Measurements from ENCODE around the gene TXNDC2.

TXNDC2 gene

DNA sequence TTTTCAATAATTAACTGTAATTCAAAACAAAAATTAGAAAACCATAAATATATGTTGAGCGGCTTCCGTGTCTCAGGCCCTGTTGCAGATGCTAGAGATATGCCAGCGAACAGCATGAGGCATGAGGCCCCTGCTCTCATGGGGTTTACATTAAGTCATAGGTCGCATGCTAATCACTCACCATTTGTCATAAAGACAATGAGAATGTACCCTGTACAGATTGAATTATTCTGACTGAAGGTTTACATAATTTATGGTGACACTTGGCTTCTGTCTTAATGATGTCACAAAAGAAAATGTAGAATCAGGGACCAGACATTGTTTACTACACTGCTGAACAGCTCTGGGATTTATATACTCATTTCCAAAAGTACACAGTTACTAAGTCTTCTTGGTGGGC lies 22.1 kb downstream of the TXNDC2 start:
- Histone ChIP-seq H3K9ac (ENCODE audit: low read depth, low read length, poor library complexity, severe bottlenecking) (no peak overlapping the region), H3K79me2 (ENCODE audit: insufficient read depth, low read length) (no peaks in the 10 kb centered on the region), H3K4me3 (ENCODE audit: low read length, poor library complexity, severe bottlenecking) (no peak overlapping the region), H3K9me3 (ENCODE audit: insufficient read depth, low read depth, low read length) (no peaks in the 10 kb centered on the region), H3K4me1 (ENCODE audit: insufficient read depth, low read length, poor library complexity, severe bottlenecking) (peaks cover 1% of the 10 kb centered on the region), H4K20me1 (ENCODE audit: insufficient read depth, low read length, poor library complexity, severe bottlenecking) (no peaks in the 10 kb centered on the region), H3F3A (ENCODE audit: low read depth) (no peaks in the 10 kb centered on the region), H3K4me2 (ENCODE audit: low read depth, low read length, poor library complexity, severe bottlenecking) (no peak overlapping the region), H3K36me3 (ENCODE audit: insufficient read depth, low read length) (no peaks in the 10 kb centered on the region), H3K9me2 (replicated peaks; ENCODE audit: low read depth, low read length) (no peaks in the 10 kb centered on the region), H3K27me3 (ENCODE audit: insufficient read depth, low read length, poor library complexity, severe bottlenecking) (no peaks in the 10 kb centered on the region), H2AFZ (ENCODE audit: low read length) (no peak overlapping the region)
- TF ChIP-seq EZH2phosphoT487 (IDR thresholded peaks at IDR 0.05; ENCODE audit: borderline replicate concordance) (no peak), CTCF (conservative IDR thresholded peaks at IDR 0.05; ENCODE audit: low read length) (no peak)

DNA sequence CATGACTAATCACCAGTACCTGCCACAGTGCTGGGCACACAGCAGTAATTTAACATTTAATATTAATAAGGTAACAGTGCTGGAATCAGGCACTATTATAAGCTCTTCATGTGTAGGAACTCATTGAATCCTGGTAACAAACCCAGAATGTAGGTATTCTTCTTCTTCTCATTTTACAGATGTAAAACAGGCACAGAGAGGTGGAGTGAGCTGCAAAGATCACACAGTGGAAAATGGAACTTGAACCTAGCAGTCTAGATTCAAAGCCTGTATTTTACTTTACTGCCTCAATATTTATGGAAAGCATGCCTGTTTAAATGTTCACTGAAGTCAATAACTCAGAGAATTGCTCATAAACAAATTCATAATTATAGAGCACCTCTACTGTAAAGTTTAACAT lies 24.3 kb downstream of the TXNDC2 start:
- no peaks in the 10 kb centered on the region for H3K9me3 ChIP-seq (ENCODE audit: insufficient read depth, low read depth, low read length)
- no peak overlapping the region for H3K4me2 ChIP-seq (ENCODE audit: low read depth, low read length, poor library complexity, severe bottlenecking)
- H3K4me3 ChIP-seq (ENCODE audit: low read length, poor library complexity, severe bottlenecking) = no peak overlapping the region
- H3K36me3 ChIP-seq (ENCODE audit: insufficient read depth, low read length) = no peaks in the 10 kb centered on the region
- H3F3A ChIP-seq (ENCODE audit: low read depth) = no peaks in the 10 kb centered on the region
- H4K20me1 ChIP-seq (ENCODE audit: insufficient read depth, low read length, poor library complexity, severe bottlenecking) = peaks cover 5% of the 10 kb centered on the region
- TF ChIP-seq EZH2phosphoT487 (IDR thresholded peaks at IDR 0.05; ENCODE audit: borderline replicate concordance) (no peak), CTCF (conservative IDR thresholded peaks at IDR 0.05; ENCODE audit: low read length) (no peak)
- peaks cover 6% of the 10 kb centered on the region for H3K4me1 ChIP-seq (ENCODE audit: insufficient read depth, low read length, poor library complexity, severe bottlenecking)
- H3K9me2 ChIP-seq (replicated peaks; ENCODE audit: low read depth, low read length) = no peaks in the 10 kb centered on the region
- H2AFZ ChIP-seq (ENCODE audit: low read length) = no peak overlapping the region
- peaks cover 10% of the 10 kb centered on the region for H3K79me2 ChIP-seq (ENCODE audit: insufficient read depth, low read length)
- peaks cover 4% of the 10 kb centered on the region for H3K27me3 ChIP-seq (ENCODE audit: insufficient read depth, low read length, poor library complexity, severe bottlenecking)
- H3K9ac ChIP-seq (ENCODE audit: low read depth, low read length, poor library complexity, severe bottlenecking) = no peak overlapping the region

GRCh38 chr18:9910661-9911060 lies 24.9 kb downstream of the TXNDC2 start:
- Histone ChIP-seq H3K36me3 (ENCODE audit: insufficient read depth, low read length) (no peaks in the 10 kb centered on the region), H3F3A (ENCODE audit: low read depth) (no peaks in the 10 kb centered on the region), H3K79me2 (ENCODE audit: insufficient read depth, low read length) (peaks cover 16% of the 10 kb centered on the region), H3K9me3 (ENCODE audit: insufficient read depth, low read depth, low read length) (no peaks in the 10 kb centered on the region), H3K9ac (ENCODE audit: low read depth, low read length, poor library complexity, severe bottlenecking) (no peak overlapping the region), H3K4me1 (ENCODE audit: insufficient read depth, low read length, poor library complexity, severe bottlenecking) (peaks cover 12% of the 10 kb centered on the region), H3K4me3 (ENCODE audit: low read length, poor library complexity, severe bottlenecking) (no peak overlapping the region), H3K9me2 (replicated peaks; ENCODE audit: low read depth, low read length) (no peaks in the 10 kb centered on the region), H3K27me3 (ENCODE audit: insufficient read depth, low read length, poor library complexity, severe bottlenecking) (peaks cover 4% of the 10 kb centered on the region), H2AFZ (ENCODE audit: low read length) (no peak overlapping the region), H4K20me1 (ENCODE audit: insufficient read depth, low read length, poor library complexity, severe bottlenecking) (peaks cover 11% of the 10 kb centered on the region), H3K4me2 (ENCODE audit: low read depth, low read length, poor library complexity, severe bottlenecking) (no peak overlapping the region)
- no peak for TF ChIP-seq EZH2phosphoT487 (IDR thresholded peaks at IDR 0.05; ENCODE audit: borderline replicate concordance)
- TF ChIP-seq CTCF (conservative IDR thresholded peaks at IDR 0.05; ENCODE audit: low read length) = no peak
